22Rv1 (cell line): ENCODE data around the gene SMYD4.

Source experiments
- ZFX ChIP-seq: fragments of 450-650 bp; IDR thresholded peaks from 2 replicates; pipeline ENCODE4 v1.6.1; 2017; ENCODE audit warnings: antibody characterized with exemption, borderline replicate concordance
- TF ChIP-seq, protein P1 (sequence below): fragments of 450-650 bp; IDR thresholded peaks from 2 replicates; pipeline ENCODE4 v1.5.1; 2017; ENCODE audit warnings: mild to moderate bottlenecking

DNA sequence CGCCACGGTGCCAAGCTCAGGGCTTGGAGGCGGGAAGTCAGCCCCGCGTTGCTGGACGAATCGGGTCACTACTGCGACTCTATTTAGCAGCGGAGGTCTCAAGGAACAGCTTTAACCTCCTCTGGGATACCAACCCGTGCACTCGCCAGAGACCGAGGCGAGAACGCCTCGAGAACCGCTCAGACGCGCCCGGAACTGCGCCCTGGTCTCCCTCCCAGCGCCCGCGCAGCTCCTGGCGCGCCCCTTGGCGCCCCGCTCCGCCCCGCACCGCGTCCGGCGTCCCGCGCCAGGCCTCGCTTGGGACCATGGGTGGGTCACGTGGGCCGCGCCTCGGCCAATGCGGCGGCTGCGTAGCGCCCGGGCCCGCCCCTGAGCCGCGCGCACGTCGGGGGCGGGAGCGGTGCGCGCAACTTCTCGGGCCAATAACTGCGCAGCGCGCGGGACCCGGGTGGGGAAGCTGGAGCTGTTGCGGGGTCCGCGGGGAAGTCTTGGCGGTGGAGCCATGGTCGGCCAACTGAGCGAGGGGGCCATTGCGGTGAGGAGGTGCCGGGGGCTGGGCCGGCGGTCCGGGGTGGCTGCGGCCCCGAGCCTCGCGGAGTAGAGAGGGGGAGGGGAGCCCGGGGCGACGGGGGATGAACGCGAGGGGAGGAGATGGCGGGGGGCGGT lies at the start of gene SMYD4, which contains the start of gene RPA1:
- TF ChIP-seq, protein P1, sequence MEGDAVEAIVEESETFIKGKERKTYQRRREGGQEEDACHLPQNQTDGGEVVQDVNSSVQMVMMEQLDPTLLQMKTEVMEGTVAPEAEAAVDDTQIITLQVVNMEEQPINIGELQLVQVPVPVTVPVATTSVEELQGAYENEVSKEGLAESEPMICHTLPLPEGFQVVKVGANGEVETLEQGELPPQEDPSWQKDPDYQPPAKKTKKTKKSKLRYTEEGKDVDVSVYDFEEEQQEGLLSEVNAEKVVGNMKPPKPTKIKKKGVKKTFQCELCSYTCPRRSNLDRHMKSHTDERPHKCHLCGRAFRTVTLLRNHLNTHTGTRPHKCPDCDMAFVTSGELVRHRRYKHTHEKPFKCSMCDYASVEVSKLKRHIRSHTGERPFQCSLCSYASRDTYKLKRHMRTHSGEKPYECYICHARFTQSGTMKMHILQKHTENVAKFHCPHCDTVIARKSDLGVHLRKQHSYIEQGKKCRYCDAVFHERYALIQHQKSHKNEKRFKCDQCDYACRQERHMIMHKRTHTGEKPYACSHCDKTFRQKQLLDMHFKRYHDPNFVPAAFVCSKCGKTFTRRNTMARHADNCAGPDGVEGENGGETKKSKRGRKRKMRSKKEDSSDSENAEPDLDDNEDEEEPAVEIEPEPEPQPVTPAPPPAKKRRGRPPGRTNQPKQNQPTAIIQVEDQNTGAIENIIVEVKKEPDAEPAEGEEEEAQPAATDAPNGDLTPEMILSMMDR = no peak
- TF ChIP-seq ZFX = no peak
